ENCODE results near the gene CABP7. TPM values are rescaled to one million over a fixed set of nuclear protein-coding genes. Genes with fewer than 3 reads are reported as not detected.

CABP7 gene
- total and polyA plus RNA-seq, 3 donors from 2014 or later = 0.79 to 1.6 (median 1.6) TPM

DNA sequence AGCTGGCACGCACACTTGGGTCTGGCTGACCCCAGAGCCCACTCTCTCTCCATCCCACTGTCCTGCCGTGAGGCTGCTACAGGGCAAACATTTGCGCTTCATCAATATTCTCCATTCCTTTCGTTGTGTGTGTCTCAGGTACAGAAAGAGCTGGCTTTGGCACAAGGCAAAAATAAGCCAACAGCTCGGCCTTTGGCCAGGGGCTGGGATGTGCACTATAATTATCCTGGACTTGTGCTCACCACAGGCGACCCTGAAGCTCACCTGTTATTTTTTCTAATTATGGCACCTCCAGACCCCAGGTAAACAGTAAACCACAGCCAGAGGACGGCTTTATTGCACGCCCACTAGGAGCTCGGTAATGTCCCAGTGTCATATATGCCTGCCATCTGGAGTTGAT, 36.1 kb downstream of the CABP7 start:
- Histone ChIP-seq H3K9me3 (no peaks in the 10 kb centered on the region), H3K27ac (no peak overlapping the region), H3K27me3 (no peaks in the 10 kb centered on the region), H3K4me3 (no peak overlapping the region), H3K36me3 (ENCODE audit: low read depth, missing control alignments) (no peaks in the 10 kb centered on the region), H3K4me1 (peaks cover 8% of the 10 kb centered on the region)
- DNase-seq = no peak
- WGBS, 2 donors = 94 to 95% methylated on average over 9 of the region's 9 CpGs
- TF ChIP-seq, protein P1, sequence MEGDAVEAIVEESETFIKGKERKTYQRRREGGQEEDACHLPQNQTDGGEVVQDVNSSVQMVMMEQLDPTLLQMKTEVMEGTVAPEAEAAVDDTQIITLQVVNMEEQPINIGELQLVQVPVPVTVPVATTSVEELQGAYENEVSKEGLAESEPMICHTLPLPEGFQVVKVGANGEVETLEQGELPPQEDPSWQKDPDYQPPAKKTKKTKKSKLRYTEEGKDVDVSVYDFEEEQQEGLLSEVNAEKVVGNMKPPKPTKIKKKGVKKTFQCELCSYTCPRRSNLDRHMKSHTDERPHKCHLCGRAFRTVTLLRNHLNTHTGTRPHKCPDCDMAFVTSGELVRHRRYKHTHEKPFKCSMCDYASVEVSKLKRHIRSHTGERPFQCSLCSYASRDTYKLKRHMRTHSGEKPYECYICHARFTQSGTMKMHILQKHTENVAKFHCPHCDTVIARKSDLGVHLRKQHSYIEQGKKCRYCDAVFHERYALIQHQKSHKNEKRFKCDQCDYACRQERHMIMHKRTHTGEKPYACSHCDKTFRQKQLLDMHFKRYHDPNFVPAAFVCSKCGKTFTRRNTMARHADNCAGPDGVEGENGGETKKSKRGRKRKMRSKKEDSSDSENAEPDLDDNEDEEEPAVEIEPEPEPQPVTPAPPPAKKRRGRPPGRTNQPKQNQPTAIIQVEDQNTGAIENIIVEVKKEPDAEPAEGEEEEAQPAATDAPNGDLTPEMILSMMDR (IDR thresholded peaks at IDR 0.05) = no peak
- TF ChIP-seq POLR2A (IDR thresholded peaks at IDR 0.05) = no peak
- intact Hi-C loops (cut with DNase I; ENCODE audit: low total_unique reads) = no loop called here

- no peaks in the 10 kb centered on the region for H3K9me3 ChIP-seq
- no peaks in the 10 kb centered on the region for H3K27me3 ChIP-seq
- H3K36me3 ChIP-seq (ENCODE audit: low read depth, missing control alignments) = no peaks in the 10 kb centered on the region
- TF ChIP-seq, protein P1 (IDR thresholded peaks at IDR 0.05) = no peak
- TF ChIP-seq POLR2A (IDR thresholded peaks at IDR 0.05) = no peak
- no peak for DNase-seq
- peaks cover 8% of the 10 kb centered on the region for H3K4me1 ChIP-seq
- WGBS, 2 donors = 88 to 90% methylated on average over 3 to 7 of the region's 7 CpGs
- no peak overlapping the region for H3K4me3 ChIP-seq
- H3K27ac ChIP-seq = no peak overlapping the region
- intact Hi-C loops (cut with DNase I; ENCODE audit: low total_unique reads) = no loop called here
Observed at GRCh38 chr22:29756341-29756740, 36.5 kb downstream of the CABP7 start.

DNA sequence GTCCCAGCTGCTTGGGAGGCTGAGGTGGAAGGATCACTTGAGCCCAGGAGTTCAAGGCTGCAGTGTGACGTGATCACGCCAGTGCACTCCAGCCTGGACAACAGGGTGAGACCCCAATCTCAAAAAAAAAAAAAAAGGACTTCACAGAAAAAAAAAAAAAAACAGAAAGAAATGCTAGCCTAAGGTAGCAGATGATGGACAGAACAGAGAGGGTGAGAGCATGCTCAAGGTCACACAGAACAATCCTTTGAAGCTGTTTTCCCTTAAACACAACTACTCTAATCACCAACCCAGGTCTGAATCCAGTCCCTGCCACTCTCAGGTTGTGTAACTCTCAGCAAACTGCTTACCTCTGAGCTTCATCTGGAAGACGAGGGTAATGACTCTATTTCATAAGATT, 37.3 kb downstream of the CABP7 start:
- no peak for DNase-seq

DNA sequence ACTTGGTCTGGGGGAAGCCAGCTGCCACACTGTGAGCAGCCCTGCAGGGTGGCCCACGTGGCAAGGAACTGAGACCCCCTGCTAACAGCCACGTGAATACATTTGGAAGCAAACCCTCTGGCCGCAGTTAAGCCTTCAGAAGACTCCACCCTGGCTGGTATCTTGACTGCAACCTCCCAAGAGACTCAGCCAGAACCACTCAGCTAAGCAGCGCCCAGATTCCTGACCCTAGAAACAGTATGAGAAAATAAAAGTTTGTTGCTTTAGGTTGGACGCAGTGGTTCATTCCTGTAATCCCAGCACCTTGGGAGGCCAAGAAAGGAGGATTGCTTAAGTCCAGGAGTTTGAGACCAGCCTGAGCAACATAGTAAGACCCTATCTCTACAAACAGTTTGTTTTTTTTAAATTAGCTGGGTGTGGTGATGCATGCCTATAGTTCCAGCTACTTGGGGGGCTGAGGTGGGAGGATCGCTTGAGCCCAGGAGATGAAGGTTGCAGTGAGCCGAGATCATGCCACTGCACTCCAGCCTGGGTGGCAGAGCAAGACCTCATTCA, 38.3 kb downstream of the CABP7 start:
- Histone ChIP-seq H3K4me1 (peaks cover 8% of the 10 kb centered on the region), H3K4me3 (no peak overlapping the region), H3K36me3 (ENCODE audit: low read depth, missing control alignments) (no peaks in the 10 kb centered on the region), H3K27me3 (no peaks in the 10 kb centered on the region), H3K9me3 (no peaks in the 10 kb centered on the region), H3K27ac (no peak overlapping the region)
- no peak for DNase-seq
- intact Hi-C loops (cut with DNase I; ENCODE audit: low total_unique reads) = no loop called here
- TF ChIP-seq POLR2A (IDR thresholded peaks at IDR 0.05) = no peak
- TF ChIP-seq, protein P1 (IDR thresholded peaks at IDR 0.05) = no peak
- 69 to 71% methylated on average over 7 of the region's 7 CpGs for WGBS, 2 donors

More for the DNA sequence above, 37.3 kb downstream of the CABP7 start:
- 86 to 98% methylated on average over 3 of the region's 3 CpGs for WGBS, 2 donors
- H3K27me3 ChIP-seq = no peaks in the 10 kb centered on the region
- no peak overlapping the region for H3K27ac ChIP-seq
- intact Hi-C loops (cut with DNase I; ENCODE audit: low total_unique reads) = no loop called here
- peaks cover 8% of the 10 kb centered on the region for H3K4me1 ChIP-seq
- no peaks in the 10 kb centered on the region for H3K36me3 ChIP-seq (ENCODE audit: low read depth, missing control alignments)
- TF ChIP-seq, protein P1 (IDR thresholded peaks at IDR 0.05) = no peak
- TF ChIP-seq POLR2A (IDR thresholded peaks at IDR 0.05) = no peak
- H3K9me3 ChIP-seq = no peaks in the 10 kb centered on the region
- no peak overlapping the region for H3K4me3 ChIP-seq

DNA sequence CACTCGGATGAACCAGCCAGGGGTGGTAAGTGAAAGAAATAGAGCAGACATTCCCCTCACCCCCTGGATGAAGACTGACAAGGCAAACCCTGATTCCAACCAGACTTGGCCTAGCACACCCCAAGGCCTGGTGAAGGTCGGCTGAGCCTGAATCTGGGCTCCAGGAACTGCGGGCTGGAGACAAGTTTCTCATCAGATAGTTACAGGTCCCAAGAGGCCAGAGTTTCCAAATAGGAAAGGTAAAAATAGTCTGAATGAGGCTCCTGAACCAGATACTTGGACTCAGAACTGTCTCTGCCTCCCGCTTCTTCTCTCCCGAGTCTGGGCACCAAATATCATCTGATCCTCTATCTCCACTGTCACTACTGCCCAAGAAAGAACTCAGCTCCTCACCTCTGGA, 39.2 kb downstream of the CABP7 start:
- no peaks in the 10 kb centered on the region for H3K36me3 ChIP-seq (ENCODE audit: low read depth, missing control alignments)
- intact Hi-C loops (cut with DNase I; ENCODE audit: low total_unique reads) = no loop called here
- H3K9me3 ChIP-seq = no peaks in the 10 kb centered on the region
- peaks cover 8% of the 10 kb centered on the region for H3K4me1 ChIP-seq
- no peaks in the 10 kb centered on the region for H3K27me3 ChIP-seq
- TF ChIP-seq, protein P1 (IDR thresholded peaks at IDR 0.05) = no peak
- TF ChIP-seq POLR2A (IDR thresholded peaks at IDR 0.05) = no peak
- H3K27ac ChIP-seq = no peak overlapping the region
- no peak overlapping the region for H3K4me3 ChIP-seq
- WGBS, 2 donors = 49 to 64% methylated on average over 5 of the region's 5 CpGs
- no peak for DNase-seq
